Measurements from ENCODE around the gene MROH7.

DNA sequence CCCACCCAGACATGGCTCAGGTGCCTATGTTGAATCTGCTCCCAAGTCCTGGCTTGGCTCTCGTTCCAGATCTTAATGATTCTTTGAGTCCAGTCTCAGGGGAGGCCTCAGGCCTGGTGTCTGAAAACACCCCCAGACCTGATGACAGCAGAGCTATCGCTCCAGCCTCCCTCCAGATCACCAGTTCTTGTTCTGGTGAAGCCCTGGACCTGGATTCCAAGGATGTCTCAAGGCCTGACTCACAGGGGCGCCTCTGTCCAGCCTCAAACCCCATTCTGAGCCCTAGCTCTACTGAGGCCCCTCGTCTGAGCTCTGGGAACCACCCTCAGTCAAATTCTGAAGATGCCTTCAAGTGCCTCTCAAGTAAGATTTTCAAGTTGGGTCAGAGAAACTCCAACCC, 11.4 kb downstream of the MROH7 start:
- TF ChIP-seq, protein P1, sequence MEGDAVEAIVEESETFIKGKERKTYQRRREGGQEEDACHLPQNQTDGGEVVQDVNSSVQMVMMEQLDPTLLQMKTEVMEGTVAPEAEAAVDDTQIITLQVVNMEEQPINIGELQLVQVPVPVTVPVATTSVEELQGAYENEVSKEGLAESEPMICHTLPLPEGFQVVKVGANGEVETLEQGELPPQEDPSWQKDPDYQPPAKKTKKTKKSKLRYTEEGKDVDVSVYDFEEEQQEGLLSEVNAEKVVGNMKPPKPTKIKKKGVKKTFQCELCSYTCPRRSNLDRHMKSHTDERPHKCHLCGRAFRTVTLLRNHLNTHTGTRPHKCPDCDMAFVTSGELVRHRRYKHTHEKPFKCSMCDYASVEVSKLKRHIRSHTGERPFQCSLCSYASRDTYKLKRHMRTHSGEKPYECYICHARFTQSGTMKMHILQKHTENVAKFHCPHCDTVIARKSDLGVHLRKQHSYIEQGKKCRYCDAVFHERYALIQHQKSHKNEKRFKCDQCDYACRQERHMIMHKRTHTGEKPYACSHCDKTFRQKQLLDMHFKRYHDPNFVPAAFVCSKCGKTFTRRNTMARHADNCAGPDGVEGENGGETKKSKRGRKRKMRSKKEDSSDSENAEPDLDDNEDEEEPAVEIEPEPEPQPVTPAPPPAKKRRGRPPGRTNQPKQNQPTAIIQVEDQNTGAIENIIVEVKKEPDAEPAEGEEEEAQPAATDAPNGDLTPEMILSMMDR (conservative IDR thresholded peaks at IDR 0.05): no peak
- no peak for TF ChIP-seq EZH2 (IDR thresholded peaks at IDR 0.05; ENCODE audit: low read depth)

All from PC-9 (cell line).